Epithelial cell of proximal tubule (primary cell): ENCODE measurements around the gene SAFB. TPM values are rescaled to one million over a fixed set of nuclear protein-coding genes. Genes with fewer than 3 reads are reported as not detected.

Source experiments
- DNase-seq: peaks from one replicate; pipeline ENCODE4 v3.0.0-alpha.2; 2011; ENCODE audit warnings: low read depth
- H3K4me3 ChIP-seq: 2 replicates; pipeline ENCODE4 v1.5.1; 2011; ENCODE audit warnings: low read depth, mild to moderate bottlenecking, low read length
- CTCF ChIP-seq: conservative IDR thresholded peaks from 2 replicates; pipeline ENCODE4 v1.5.1; 2012; ENCODE audit warnings: low read depth, mild to moderate bottlenecking, low read length
- total RNA-seq: library from RNA; depleted of rRNA; stranded (reverse); fragments of >200 nt; gene quantifications from 2 replicates; pipeline ENCODE4 v1.2.3, GENCODE V29; 2015

The SAFB gene
- total RNA-seq, 1 donor from 2014 or later, result 65.6 TPM

- no peak for TF ChIP-seq CTCF
Observed at GRCh38 chr19:5678071-5678718, 55.3 kb downstream of the SAFB start.

GRCh38 chr19:5679289-5680083, 56.6 kb downstream of the SAFB start:
- no peak for DNase-seq
- no peak for TF ChIP-seq CTCF
- peak overlapping the region; percentile 74 for H3K4me3 ChIP-seq

More at GRCh38 chr19:5678071-5678718, 55.3 kb downstream of the SAFB start:
- no peak for DNase-seq
- H3K4me3 ChIP-seq, result no peak overlapping the region

- peak overlapping the region; percentile 74 for H3K4me3 ChIP-seq
- DNase-seq, result no peak
- TF ChIP-seq CTCF, result no peak
Observed at GRCh38 chr19:5680084-5680436, 57.2 kb downstream of the SAFB start.

GRCh38 chr19:5680437-5681368, 57.8 kb downstream of the SAFB start, which contains the start of the genes HSD11B1L and MICOS13:
Gene HSD11B1L (plus strand): TSS chr19:5681027. CDS start chr19:5684833, 3,806 bp downstream.
Gene MICOS13 (minus strand): TSS chr19:5680516. CDS start chr19:5680486, 30 bp downstream.
- TF ChIP-seq CTCF, result no peak
- DNase-seq, result peak; percentile 83
- H3K4me3 ChIP-seq, result peak within 1 kb of the TSS; percentile 74

- no peak for DNase-seq
- peak overlapping the region; percentile 74 for H3K4me3 ChIP-seq
- no peak for TF ChIP-seq CTCF
Observed at GRCh38 chr19:5681391-5682106, 58.7 kb downstream of the SAFB start.

DNA sequence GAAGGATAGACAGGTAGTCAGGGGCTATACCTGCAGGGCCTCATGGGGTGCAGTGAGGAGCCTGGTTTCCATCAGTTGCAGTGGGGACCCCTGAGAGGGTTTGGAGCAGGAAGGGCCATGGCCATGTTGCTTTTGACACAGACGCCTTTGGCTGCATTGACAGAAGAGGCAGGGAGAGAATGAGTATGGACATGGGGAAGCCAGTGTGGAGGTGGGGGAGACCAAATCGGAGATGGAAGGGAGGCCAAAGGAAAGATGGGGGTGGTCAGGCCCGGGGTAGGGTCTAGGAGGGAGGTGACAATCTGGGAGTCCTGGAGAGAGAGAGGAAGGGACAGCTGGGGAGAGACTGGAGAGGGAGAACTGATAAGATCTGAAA, 59.2 kb downstream of the SAFB start:
- TF ChIP-seq CTCF, result no peak
- DNase-seq, result no peak
- no peak overlapping the region for H3K4me3 ChIP-seq
